K562 (cell line): ENCODE measurements around the gene DAPK2. TPM values are rescaled to one million over a fixed set of nuclear protein-coding genes. Genes with fewer than 3 reads are reported as not detected.

Experiments
- CBFA2T2 ChIP-seq: fragments of 450-650 bp; conservative IDR thresholded peaks from 2 replicates; pipeline ENCODE4 v1.6.1; 2017; ENCODE audit warnings: mild to moderate bottlenecking
- CBFA2T3 ChIP-seq: fragments of 450-650 bp; IDR thresholded peaks from 2 replicates; pipeline ENCODE4 v1.6.1; 2017
- CREB1 ChIP-seq, 2 experiments: sonication (generic) in 1 of 2; formaldehyde crosslinking in 1 of 2; IDR thresholded peaks; 2 replicates each; pipeline versions ENCODE4 v1.6.1 to v1.8.0; 2012 to 2022; ENCODE audit warnings: inconsistent platforms in 1 of 2, mild to moderate bottlenecking in 1 of 2, missing genetic modification reagents in 1 of 2, moderate library complexity in 1 of 2
- DPF2 ChIP-seq: fragments of 450-650 bp; IDR thresholded peaks from 2 replicates; pipeline ENCODE4 v1.6.1; 2016
- EGR1 ChIP-seq: fragments of 450-650 bp; conservative IDR thresholded peaks from 2 replicates; pipeline ENCODE4 v1.6.1; 2017; ENCODE audit warnings: mild to moderate bottlenecking
- EP300 ChIP-seq: IDR thresholded peaks from 2 replicates; pipeline ENCODE4 v1.6.1; 2012; ENCODE audit warnings: low read length, improper control_type of control experiment
- LCOR ChIP-seq: sonication (generic); formaldehyde crosslinking; IDR thresholded peaks from 2 replicates; pipeline ENCODE4 v1.8.0; 2022; ENCODE audit warnings: mild to moderate bottlenecking, missing genetic modification reagents
- NFIC ChIP-seq: fragments of 450-650 bp; IDR thresholded peaks from 2 replicates; pipeline ENCODE4 v1.6.1; 2017; ENCODE audit warnings: mild to moderate bottlenecking, inconsistent platforms
- RBFOX2 ChIP-seq: fragments of 200-400 bp; formaldehyde crosslinking; IDR thresholded peaks from 2 replicates; pipeline ENCODE4 v1.6.1; 2017; ENCODE audit warnings: low read depth, mild to moderate bottlenecking, low read length, moderate library complexity
- STAT5A ChIP-seq: IDR thresholded peaks from 2 replicates; pipeline ENCODE4 v1.6.1; 2012; ENCODE audit warnings: low read length, inconsistent platforms, borderline replicate concordance
- TAL1 ChIP-seq: fragments of 450-650 bp; IDR thresholded peaks from 2 replicates; pipeline ENCODE4 v1.6.1; 2016; ENCODE audit warnings: mild to moderate bottlenecking
- TCF3 ChIP-seq: sonication (generic); formaldehyde crosslinking; IDR thresholded peaks from 2 replicates; pipeline ENCODE4 v1.4.0; 2020; ENCODE audit warnings: mild to moderate bottlenecking, missing genetic modification reagents
- TEAD4 ChIP-seq, 2 experiments: sonication (generic) in 1 of 2; formaldehyde crosslinking in 1 of 2; IDR thresholded peaks; 2 replicates each; pipeline versions ENCODE4 v1.6.1 to v1.8.0; 2012 to 2022; ENCODE audit warnings: borderline replicate concordance in 1 of 2, inconsistent platforms in 1 of 2, low read length in 1 of 2, mild to moderate bottlenecking in 1 of 2, missing genetic modification reagents in 1 of 2
- polyA plus RNA-seq, 8 experiments: library from polyadenylated mRNA; depleted of rRNA in 4 of 8; stranded (reverse) in 5 of 8; unstranded in 3 of 8; fragments of >200 nt; fragmentation: Nextera tagmentation in 2 of 8; fragmentation: Illumina TruSeq in 1 of 8; extraction: Ambion mirVana in 2 of 8; extraction: Trizol in 1 of 8; gene quantifications; 2 replicates each; pipeline versions ENCODE4 v1.2.1 to v1.2.3, GENCODE V29; 2011 to 2014; ENCODE audit warnings: inconsistent platforms in 1 of 8, missing spikeins in 1 of 8
- total RNA-seq, 7 experiments: library from RNA; depleted of rRNA in 6 of 7; stranded (reverse); fragments of >200 nt in 6 of 7; fragmentation: Illumina TruSeq in 2 of 7; extraction: Trizol in 2 of 7; gene quantifications; 2 replicates each; pipeline versions ENCODE4 v1.2.1 to v1.2.3, GENCODE V29; 2011 to 2021; ENCODE audit warnings: low replicate concordance in 1 of 7

Gene DAPK2
- total and polyA plus RNA-seq, 9 of the 15 experiments (the other 6 are each of a cell fraction or from before 2014, with no cell fraction given), result 0.14 to 5.2 (median 2.2) TPM

DNA sequence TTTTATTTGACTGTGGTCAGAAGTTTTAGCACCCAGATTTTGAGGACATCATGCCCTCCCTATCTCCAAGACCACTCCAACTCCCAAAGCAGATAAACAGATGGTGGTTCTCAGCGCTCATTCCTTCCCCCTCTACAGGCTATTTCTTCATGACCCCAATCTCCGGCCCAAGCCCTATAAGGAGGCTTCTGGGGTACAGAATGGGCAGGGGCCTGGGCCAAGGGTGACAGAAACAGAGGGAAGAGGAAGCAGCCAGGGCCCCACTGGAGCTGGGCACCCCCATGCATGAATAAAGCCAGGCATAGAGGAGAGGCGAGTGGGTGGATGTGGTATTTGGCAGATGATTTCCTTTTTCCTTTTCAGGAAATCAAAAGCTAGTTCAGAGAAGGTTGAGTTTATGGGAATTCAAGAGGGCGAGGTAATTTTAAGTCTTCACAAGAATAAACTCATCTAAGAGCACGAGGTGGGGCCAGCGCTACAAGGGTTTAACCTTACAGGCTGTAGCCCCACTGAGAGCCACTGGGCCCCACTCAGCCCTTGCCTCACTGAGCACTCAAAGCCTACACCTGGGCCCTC is 107.7 kb downstream of the DAPK2 start (continued):
- TF ChIP-seq TAL1 (peak; percentile 43; the same call in 1 of the 2 replicates), CREB1 (IDR thresholded peaks at IDR 0.05) (0 out of 2 replicates have a peak, but pooled peaks have one; percentile 17), CREB1 (CRISPR knock-in tag; IDR thresholded peaks at IDR 0.05) (no peak), CBFA2T3 (peak; percentile 84), NFIC (peak; percentile 34), TEAD4 (IDR thresholded peaks at IDR 0.05; ENCODE audit: low read length) (peak; percentile 59; the same call in 1 of the 2 replicates), TEAD4 (CRISPR knock-in tag; IDR thresholded peaks at IDR 0.05; ENCODE audit: borderline replicate concordance) (no peak), EP300 (peak; percentile 5; the same call in 1 of the 2 replicates), DPF2 (0 out of 2 replicates have a peak, but pooled peaks have one; percentile 34), LCOR (CRISPR knock-in tag) (no peak), RBFOX2 (no peak), STAT5A (peak; percentile 23; the same call in 1 of the 2 replicates), EGR1 (peak; percentile 15; the same call in 1 of the 2 replicates), TCF3 (CRISPR knock-in tag) (peak; percentile 64), CBFA2T2 (peak; percentile 73)
